CD4-positive, alpha-beta T cell treated with Interleukin-10 for 1 hour (primary cell): ENCODE results near the gene MARCHF3.
A peak's percentile ranks its signal among the peaks of the same experiment; 100 is the strongest.
"Not testable (repeated sequence)": the region's sequence is repeated elsewhere in the genome, so short reads cannot be mapped to it uniquely, and the experiment has no call there.

Experiments
- DNase-seq: peaks from one replicate; pipeline ENCODE4 v3.0.0-alpha.2; 2020

Gene MARCHF3

GRCh38 chr5:126839407-126839806 is 191.0 kb downstream of the MARCHF3 start:
- not testable (repeated sequence) for DNase-seq

GRCh38 chr5:126837906-126838539 is 192.3 kb downstream of the MARCHF3 start:
- DNase-seq = peak; percentile 32

- no peak for DNase-seq
Measured at GRCh38 chr5:126837242-126837641, 193.1 kb downstream of the MARCHF3 start.

GRCh38 chr5:126836778-126837177 is 193.6 kb downstream of the MARCHF3 start:
- DNase-seq = no peak

- no peak for DNase-seq
Measured at GRCh38 chr5:126831156-126831555, 199.2 kb downstream of the MARCHF3 start.

- DNase-seq = no peak
Measured at GRCh38 chr5:126830061-126830460, 200.3 kb downstream of the MARCHF3 start.

GRCh38 chr5:126829098-126829497 is 201.3 kb downstream of the MARCHF3 start:
- DNase-seq = no peak

GRCh38 chr5:126826619-126827215 is 203.6 kb downstream of the MARCHF3 start:
- no peak for DNase-seq

GRCh38 chr5:126819253-126819652 is 211.1 kb downstream of the MARCHF3 start:
- no peak for DNase-seq

- no peak for DNase-seq
Measured at GRCh38 chr5:126818736-126819135, 211.6 kb downstream of the MARCHF3 start.
